ENCODE data around the gene OSTM1. TPM values are rescaled to one million over a fixed set of nuclear protein-coding genes. Genes with fewer than 3 reads are reported as not detected.

Gene OSTM1
- total and polyA plus RNA-seq, 7 donors: 3.6 to 267 (median 48.9) TPM

GRCh38 chr6:108113557-108114519, 39.3 kb upstream of the OSTM1 start:
- peaks cover 0 to 47% (median 42%) of the 10 kb centered on the region in 4 donors for H3K4me1 ChIP-seq
- H3K27me3 ChIP-seq: peaks cover 40 to 84% (median 49%) of the 10 kb centered on the region in 3 donors
- no peak for DNase-seq
- no peaks in the 10 kb centered on the region for H3K9me3 ChIP-seq
- no peak overlapping the region for H3K27ac ChIP-seq
- no peaks in the 10 kb centered on the region for H3K36me3 ChIP-seq
- WGBS, 2 donors: 13 to 17% methylated on average over 39 of the region's 39 CpGs
- peak overlapping the region in 2 of 4 donors; percentile 25 to 38 for H3K4me3 ChIP-seq
- TF ChIP-seq CTCF (IDR thresholded peaks at IDR 0.05) (peak in 3 of 4 experiments; percentile 32 to 44 (median 39)), POLR2AphosphoS5 (IDR thresholded peaks at IDR 0.05) (no peak)
- intact Hi-C loops (cut with DNase I): loop anchor here (1.0 to 10.0 kb wide), 2 partner anchors 381 to 412 kb away; no protein-coding TSS in a partner anchor

GRCh38 chr6:108108374-108108773, 33.8 kb upstream of the OSTM1 start:
- no peak overlapping the region for H3K27ac ChIP-seq
- TF ChIP-seq EP300 (IDR thresholded peaks at IDR 0.05) (no peak), POLR2AphosphoS5 (IDR thresholded peaks at IDR 0.05) (no peak), POLR2A (IDR thresholded peaks at IDR 0.05) (no peak), CTCF (IDR thresholded peaks at IDR 0.05) (no peak)
- no peaks in the 10 kb centered on the region for H3K9me3 ChIP-seq
- intact Hi-C loops (cut with DNase I): no loop called here
- no peaks in the 10 kb centered on the region for H3K36me3 ChIP-seq
- H3K27me3 ChIP-seq: peaks cover 0 to 30% (median 0%) of the 10 kb centered on the region in 3 donors
- peaks cover 0 to 3% (median 2%) of the 10 kb centered on the region in 4 donors for H3K4me1 ChIP-seq
- H3K4me3 ChIP-seq: no peak overlapping the region
- DNase-seq: no peak

- H3K9me3 ChIP-seq: no peaks in the 10 kb centered on the region
- TF ChIP-seq CTCF (IDR thresholded peaks at IDR 0.05) (no peak), EP300 (IDR thresholded peaks at IDR 0.05) (no peak), POLR2AphosphoS5 (IDR thresholded peaks at IDR 0.05) (no peak), POLR2A (IDR thresholded peaks at IDR 0.05) (no peak)
- intact Hi-C loops (cut with DNase I): no loop called here
- H3K27me3 ChIP-seq: peaks cover 0 to 19% (median 0%) of the 10 kb centered on the region in 3 donors
- no peak overlapping the region for H3K4me3 ChIP-seq
- H3K4me1 ChIP-seq: no peaks in the 10 kb centered on the region
- DNase-seq: no peak
- 94% methylated on average over 1 of the region's 1 CpG for whole genome bisulfite sequencing, 2 donors
- H3K27ac ChIP-seq: no peak overlapping the region
- no peaks in the 10 kb centered on the region for H3K36me3 ChIP-seq
These were observed 32.6 kb upstream of the OSTM1 start for GRCh38 chr6:108107102-108107501.

GRCh38 chr6:108106694-108107093, 32.2 kb upstream of the OSTM1 start:
- Histone ChIP-seq H3K27ac (no peak overlapping the region), H3K4me3 (no peak overlapping the region), H3K36me3 (no peaks in the 10 kb centered on the region), H3K27me3 (peaks cover 0 to 19% (median 0%) of the 10 kb centered on the region in 3 donors), H3K9me3 (no peaks in the 10 kb centered on the region), H3K4me1 (no peaks in the 10 kb centered on the region)
- no peak for DNase-seq
- TF ChIP-seq EP300 (IDR thresholded peaks at IDR 0.05): no peak
- TF ChIP-seq CTCF (IDR thresholded peaks at IDR 0.05): no peak
- no peak for TF ChIP-seq POLR2A (IDR thresholded peaks at IDR 0.05)
- TF ChIP-seq POLR2AphosphoS5 (IDR thresholded peaks at IDR 0.05): no peak
- WGBS, 2 donors: 82 to 87% methylated on average over 1 of the region's 1 CpG
- intact Hi-C loops (cut with DNase I): no loop called here

Data from sigmoid colon (tissue), 7 donors.